H9 (cell line): ENCODE data around the gene TNRC18. TPM values are rescaled to one million over a fixed set of nuclear protein-coding genes. Genes with fewer than 3 reads are reported as not detected.

Source experiments
- DNase-seq: peaks from one replicate; pipeline ENCODE4 v3.0.0-alpha.2; 2017
- H2AFZ ChIP-seq: one replicate; pipeline ENCODE4 v1.6.1; 2013; ENCODE audit warnings: mild to moderate bottlenecking, low read length, control low read depth, moderate library complexity
- H2AK5ac ChIP-seq: 2 replicates; pipeline ENCODE4 v1.6.1; 2013; ENCODE audit warnings: low read length, control low read depth, mixed read lengths; ENCODE audit not compliant: insufficient read length
- H2BK120ac ChIP-seq: one replicate; pipeline ENCODE4 v1.6.1; 2013; ENCODE audit warnings: low read depth, mild to moderate bottlenecking, low read length, control low read depth, inconsistent platforms; ENCODE audit not compliant: poor library complexity, severe bottlenecking
- H2BK12ac ChIP-seq: 2 replicates; pipeline ENCODE4 v1.6.1; 2013; ENCODE audit warnings: low read length, control low read depth, mixed read lengths, low read depth; ENCODE audit not compliant: insufficient read length
- H2BK15ac ChIP-seq: 2 replicates; pipeline ENCODE4 v1.6.1; 2013; ENCODE audit warnings: low read depth, low read length, control low read depth
- H2BK20ac ChIP-seq: one replicate; pipeline ENCODE4 v1.6.1; 2013; ENCODE audit warnings: low read depth, mild to moderate bottlenecking, low read length, control low read depth, inconsistent platforms; ENCODE audit not compliant: poor library complexity, severe bottlenecking
- H2BK5ac ChIP-seq: 2 replicates; pipeline ENCODE4 v1.6.1; 2013; ENCODE audit warnings: low read length, control low read depth, mixed read lengths; ENCODE audit not compliant: insufficient read length
- H3K14ac ChIP-seq: 2 replicates; pipeline ENCODE4 v1.6.1; 2013; ENCODE audit warnings: low read length, control low read depth; ENCODE audit not compliant: insufficient read depth
- H3K18ac ChIP-seq: 2 replicates; pipeline ENCODE4 v1.6.1; 2013; ENCODE audit warnings: low read depth, mild to moderate bottlenecking, mixed read lengths, low read length, control low read depth; ENCODE audit not compliant: insufficient read length
- H3K23ac ChIP-seq: 2 replicates; pipeline ENCODE4 v1.6.1; 2013; ENCODE audit warnings: low read length, control low read depth, mixed read lengths, low read depth; ENCODE audit not compliant: insufficient read length
- H3K23me2 ChIP-seq: 2 replicates; pipeline ENCODE4 v1.6.1; 2013; ENCODE audit warnings: low read depth, mild to moderate bottlenecking, mixed read lengths, low read length, control low read depth; ENCODE audit not compliant: insufficient read length, poor library complexity, severe bottlenecking
- H3K27ac ChIP-seq: 2 replicates; pipeline ENCODE4 v1.5.1; 2013; ENCODE audit warnings: low read length, control low read depth, mixed read lengths, low read depth; ENCODE audit not compliant: insufficient read length
- H3K27me3 ChIP-seq: 2 replicates; pipeline ENCODE4 v1.6.1; 2013; ENCODE audit warnings: low read length, control low read depth, inconsistent platforms; ENCODE audit not compliant: insufficient read depth
- H3K4ac ChIP-seq: 2 replicates; pipeline ENCODE4 v1.6.1; 2013; ENCODE audit warnings: low read depth, mild to moderate bottlenecking, control low read depth, inconsistent platforms, low read length, moderate library complexity
- H3K4me1 ChIP-seq: 2 replicates; pipeline ENCODE4 v1.6.1; 2013; ENCODE audit warnings: low read length, control low read depth, inconsistent platforms; ENCODE audit not compliant: insufficient read depth
- H3K4me2 ChIP-seq: 2 replicates; pipeline ENCODE4 v1.6.1; 2013; ENCODE audit warnings: low read length, control low read depth, mixed read lengths; ENCODE audit not compliant: insufficient read length, insufficient read depth
- H3K56ac ChIP-seq: 2 replicates; pipeline ENCODE4 v1.6.1; 2013; ENCODE audit warnings: low read depth, mild to moderate bottlenecking, mixed read lengths, low read length, control low read depth; ENCODE audit not compliant: insufficient read length
- H3K79me1 ChIP-seq: 2 replicates; pipeline ENCODE4 v1.6.1; 2013; ENCODE audit warnings: low read depth, mild to moderate bottlenecking, moderate library complexity, low read length, control low read depth, inconsistent platforms; ENCODE audit not compliant: insufficient read depth, poor library complexity, severe bottlenecking
- H3K79me2 ChIP-seq: 2 replicates; pipeline ENCODE4 v1.6.1; 2013; ENCODE audit warnings: low read length, control low read depth, inconsistent platforms; ENCODE audit not compliant: insufficient read depth
- H3K9ac ChIP-seq: 2 replicates; pipeline ENCODE4 v1.6.1; 2013; ENCODE audit warnings: low read length, control low read depth, mixed read lengths; ENCODE audit not compliant: insufficient read length; ENCODE audit errors: extremely low read depth
- H3K9me3 ChIP-seq: one replicate; pipeline ENCODE4 v1.6.1; 2013; ENCODE audit warnings: low read depth, low read length, inconsistent platforms; ENCODE audit not compliant: control insufficient read depth
- H3T11ph ChIP-seq: one replicate; pipeline ENCODE4 v1.6.1; 2013; ENCODE audit warnings: mild to moderate bottlenecking, low read length, control low read depth, inconsistent platforms
- H4K20me1 ChIP-seq: one replicate; pipeline ENCODE4 v1.6.1; 2013; ENCODE audit not compliant: control insufficient read depth, insufficient read length, insufficient read depth
- H4K5ac ChIP-seq: 2 replicates; pipeline ENCODE4 v1.6.1; 2013; ENCODE audit warnings: low read depth, mild to moderate bottlenecking, mixed read lengths, low read length, control low read depth; ENCODE audit not compliant: insufficient read length
- H4K8ac ChIP-seq: replicated peaks from 2 replicates; pipeline ENCODE4 v1.6.1; 2013; ENCODE audit warnings: low read length, control low read depth, mixed read lengths, low read depth; ENCODE audit not compliant: insufficient read length
- H4K91ac ChIP-seq: 2 replicates; pipeline ENCODE4 v1.6.1; 2013; ENCODE audit warnings: low read depth, mild to moderate bottlenecking, moderate library complexity, mixed read lengths, low read length, control low read depth; ENCODE audit not compliant: insufficient read length
- H3K27ac Mint-ChIP-seq, 3 experiments: 2 replicates in 2 of 3; 3 replicates in 1 of 3; pipeline ENCODE4 v1.8.0; 2020 to 2021; ENCODE audit warnings: mixed read lengths in 3 of 3, mild to moderate bottlenecking in 1 of 3, moderate library complexity in 1 of 3
- H3K27me3 Mint-ChIP-seq: 2 replicates; pipeline ENCODE4 v1.8.0; 2021; ENCODE audit warnings: low read depth, mild to moderate bottlenecking, moderate library complexity, mixed read lengths
- H3K36me3 Mint-ChIP-seq, 3 experiments: 2 replicates in 2 of 3; 3 replicates in 1 of 3; pipeline ENCODE4 v1.8.0; 2020 to 2021; ENCODE audit warnings: low read depth in 3 of 3, mixed read lengths in 3 of 3; ENCODE audit not compliant: insufficient read depth in 1 of 3
- H3K4me1 Mint-ChIP-seq, 2 experiments: 2 replicates each; pipeline ENCODE4 v1.8.0; 2020; ENCODE audit warnings: mixed read lengths in 2 of 2
- H3K4me3 Mint-ChIP-seq, 2 experiments: 2 replicates in 1 of 2; 3 replicates in 1 of 2; pipeline ENCODE4 v1.8.0; 2020 to 2021; ENCODE audit warnings: mild to moderate bottlenecking in 2 of 2, mixed read lengths in 2 of 2, moderate library complexity in 1 of 2
- H3K9me3 Mint-ChIP-seq, 2 experiments: 2 replicates in 1 of 2; 3 replicates in 1 of 2; pipeline ENCODE4 v1.8.0; 2020; ENCODE audit warnings: mild to moderate bottlenecking in 2 of 2, mixed read lengths in 2 of 2, moderate library complexity in 1 of 2
- CTCF ChIP-seq: fragments of 200-600 bp; sonication (generic); conservative IDR thresholded peaks from 3 replicates; pipeline ENCODE4 v1.8.0; 2021; ENCODE audit warnings: antibody characterized with exemption, mild to moderate bottlenecking
- WGBS: extraction: QIAGEN DNeasy Blood & Tissue Kit; methylation state at CpG from one replicate; pipeline ENCODE4 v1.1.7; 2013; ENCODE audit warnings: missing lambda C conversion rate, low lambda C conversion rate, mixed read lengths; ENCODE audit not compliant: insufficient read length; ENCODE audit errors: extremely low coverage; 5-methylcytosine and 5-hydroxymethylcytosine counted together
- total RNA-seq: library from RNA; stranded (reverse); gene quantifications from 2 replicates; pipeline ENCODE4 v1.2.1, GENCODE V29; 2021

The TNRC18 gene
- total RNA-seq, 1 experiment from 2014 or later = 21.2 TPM

DNA sequence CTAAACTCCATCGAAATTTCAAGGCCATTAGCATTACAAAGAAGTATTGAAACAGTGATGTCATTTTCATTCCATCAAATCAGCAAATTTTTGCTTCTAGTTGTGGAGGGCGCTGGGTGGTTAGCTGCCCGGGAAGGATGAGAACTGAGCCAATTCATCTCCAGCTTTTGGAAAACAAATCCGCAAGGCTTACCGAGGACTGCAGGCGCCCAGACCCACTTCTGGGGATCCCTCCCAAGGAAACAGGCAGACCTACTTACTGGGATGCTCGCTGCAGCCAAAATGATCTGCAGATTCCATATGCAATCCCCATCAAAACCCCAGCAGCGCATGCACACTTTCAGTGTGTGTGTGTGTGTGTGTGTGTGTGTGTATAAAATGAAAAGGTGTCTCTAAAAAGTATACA is 19.2 kb downstream of the TNRC18 start:
- Histone ChIP-seq H2AK5ac (no peak overlapping the region), H3K79me1 (no peaks in the 10 kb centered on the region), H4K20me1 (no peaks in the 10 kb centered on the region), H4K91ac (no peak overlapping the region), H3K4me2 (no peak overlapping the region), H2AFZ (no peak overlapping the region), H2BK15ac (no peak overlapping the region), H2BK20ac (no peak overlapping the region), H3K9ac (no peak overlapping the region), H3K9me3 (no peaks in the 10 kb centered on the region), H2BK120ac (no peak overlapping the region), H3K4me1 (peaks cover 9% of the 10 kb centered on the region; the same call in 1 of the 2 replicates), H3K4ac (no peak overlapping the region), H3K79me2 (no peaks in the 10 kb centered on the region), H3T11ph (no peak overlapping the region), H3K23me2 (no peaks in the 10 kb centered on the region), H3K56ac (no peak overlapping the region), H4K8ac (no peak overlapping the region), H2BK5ac (no peak overlapping the region), H3K18ac (no peak overlapping the region), H3K27me3 (peaks cover 6% of the 10 kb centered on the region; the same call in 1 of the 2 replicates), H3K14ac (no peak overlapping the region), H2BK12ac (no peak overlapping the region), H4K5ac (no peak overlapping the region), H3K23ac (no peak overlapping the region), H3K27ac (no peak overlapping the region)
- no peak for TF ChIP-seq CTCF
- no peak for DNase-seq
- Mint-ChIP-seq H3K36me3 (no peaks in the 10 kb centered on the region), H3K4me1 (peaks cover 25 to 29% of the 10 kb centered on the region in 2 experiments), H3K4me3 (no peak overlapping the region), H3K27me3 (peaks cover 58% of the 10 kb centered on the region), H3K27ac (no peak overlapping the region; a peak in 1 of 7 replicates), H3K9me3 (no peaks in the 10 kb centered on the region)
- WGBS = no CpG with 5 or more reads among the region's 8 CpGs
